ENCODE measurements around the gene UBE4A. TPM values are rescaled to one million over a fixed set of nuclear protein-coding genes. Genes with fewer than 3 reads are reported as not detected.

Gene UBE4A
- total and polyA plus RNA-seq, 2 donors (not counting 3 experiments of a cell fraction or from before 2014, with no cell fraction given), result 13.3 to 40.2 TPM

DNA sequence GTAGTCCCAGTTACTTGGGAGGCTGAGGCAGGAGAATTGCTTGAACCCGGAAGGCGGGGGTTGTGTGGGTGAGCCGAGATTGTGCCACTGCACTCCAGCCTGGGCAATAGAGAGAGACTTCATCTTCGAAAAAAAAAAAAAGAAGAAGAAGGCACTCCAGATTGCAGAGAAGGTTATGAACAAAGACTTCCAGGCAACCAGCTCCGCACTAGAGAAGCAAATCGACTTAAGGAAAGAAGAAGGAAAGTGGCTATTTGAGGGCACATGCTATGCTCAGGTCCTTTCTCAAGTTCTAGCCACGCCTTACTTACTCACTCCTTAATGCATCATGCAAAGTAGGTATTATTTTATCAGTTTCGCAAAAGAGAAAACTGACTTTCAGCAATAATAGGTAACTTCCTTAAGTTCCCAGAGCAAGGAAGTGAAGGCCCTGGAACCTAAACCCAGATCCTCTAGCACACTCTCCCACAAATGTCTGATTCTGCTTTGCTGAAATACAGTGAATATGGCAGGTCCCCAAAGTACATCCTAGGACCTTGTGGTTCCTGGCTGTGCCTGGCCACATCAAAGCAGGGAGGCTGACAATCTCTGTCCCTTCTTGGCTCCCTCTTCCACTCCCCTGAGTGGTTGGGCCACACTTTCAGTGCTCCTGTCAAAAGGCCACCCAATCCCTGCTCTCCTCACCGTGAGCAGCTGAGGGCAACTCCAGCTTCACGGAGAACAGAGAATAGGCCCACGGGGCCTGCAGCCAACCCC lies 40.6 kb upstream of the UBE4A start:
- no peaks in the 10 kb centered on the region for H3K36me3 ChIP-seq (ENCODE audit: control insufficient read depth in 2 of 2, extremely low read depth in 1 of 2, insufficient read depth in 2 of 2, low read length in 2 of 2)
- H3K9me1 ChIP-seq (replicated peaks; ENCODE audit: control insufficient read depth, extremely low read depth, insufficient read depth, low read length), result no peaks in the 10 kb centered on the region
- H3K27me3 ChIP-seq (ENCODE audit: control insufficient read depth in 2 of 2, insufficient read depth in 2 of 2, low read length in 2 of 2), result peaks cover 8 to 14% of the 10 kb centered on the region in 2 experiments
- no peak overlapping the region for H3K9ac ChIP-seq (replicated peaks; ENCODE audit: extremely low read depth, insufficient read depth, low read length)
- H3K4me3 ChIP-seq (replicated peaks in 1 of 3; ENCODE audit: insufficient read depth in 1 of 3, low read depth in 1 of 3, low read length in 3 of 3), result no peak overlapping the region
- H2AFZ ChIP-seq (ENCODE audit: low read depth, low read length), result no peak overlapping the region
- FAIRE-seq (no peak), DNase-seq (ENCODE audit: low read depth, low spot score) (no peak)
- H3K27ac ChIP-seq (ENCODE audit: insufficient read depth, low read depth, low read length), result no peak overlapping the region
- H3K4me1 ChIP-seq (ENCODE audit: control insufficient read depth, extremely low read depth, insufficient read depth, low read length), result no peaks in the 10 kb centered on the region
- no peaks in the 10 kb centered on the region for H3K9me3 ChIP-seq (replicated peaks; ENCODE audit: control insufficient read depth, insufficient read depth, low read length)
- BruUV-seq (replicated peaks), result no TSS peak
- no peak overlapping the region for H3K4me2 ChIP-seq (ENCODE audit: insufficient read depth, low read length)
- no peaks in the 10 kb centered on the region for H3K79me2 ChIP-seq (ENCODE audit: control insufficient read depth, insufficient read depth, low read length)
- CTCF ChIA-PET, result interaction anchor here (1.4 kb wide), 1 partner anchor 23 kb away, joined by 8 read pairs; no protein-coding TSS in a partner anchor
- POLR2A ChIA-PET, result no interaction called here
- dilution Hi-C loops (cut with MboI; ENCODE audit: extremely low pct_ligation_motif_present, low sequenced_read_pairs) (no loop called here), intact Hi-C loops (cut with micrococcal nuclease) (no loop called here)
- TF ChIP-seq POLR2AphosphoS5 (IDR thresholded peaks at IDR 0.05; ENCODE audit: insufficient read depth, low read depth, low read length), result no peak
- TF ChIP-seq, protein P1, sequence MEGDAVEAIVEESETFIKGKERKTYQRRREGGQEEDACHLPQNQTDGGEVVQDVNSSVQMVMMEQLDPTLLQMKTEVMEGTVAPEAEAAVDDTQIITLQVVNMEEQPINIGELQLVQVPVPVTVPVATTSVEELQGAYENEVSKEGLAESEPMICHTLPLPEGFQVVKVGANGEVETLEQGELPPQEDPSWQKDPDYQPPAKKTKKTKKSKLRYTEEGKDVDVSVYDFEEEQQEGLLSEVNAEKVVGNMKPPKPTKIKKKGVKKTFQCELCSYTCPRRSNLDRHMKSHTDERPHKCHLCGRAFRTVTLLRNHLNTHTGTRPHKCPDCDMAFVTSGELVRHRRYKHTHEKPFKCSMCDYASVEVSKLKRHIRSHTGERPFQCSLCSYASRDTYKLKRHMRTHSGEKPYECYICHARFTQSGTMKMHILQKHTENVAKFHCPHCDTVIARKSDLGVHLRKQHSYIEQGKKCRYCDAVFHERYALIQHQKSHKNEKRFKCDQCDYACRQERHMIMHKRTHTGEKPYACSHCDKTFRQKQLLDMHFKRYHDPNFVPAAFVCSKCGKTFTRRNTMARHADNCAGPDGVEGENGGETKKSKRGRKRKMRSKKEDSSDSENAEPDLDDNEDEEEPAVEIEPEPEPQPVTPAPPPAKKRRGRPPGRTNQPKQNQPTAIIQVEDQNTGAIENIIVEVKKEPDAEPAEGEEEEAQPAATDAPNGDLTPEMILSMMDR (IDR thresholded peaks at IDR 0.05; ENCODE audit: extremely low read depth in 1 of 2, insufficient read depth in 1 of 2, low read depth in 1 of 2, low read length in 2 of 2), result no peak
- TF ChIP-seq GATA2 (IDR thresholded peaks at IDR 0.05; ENCODE audit: insufficient read depth, insufficient read length, low read depth, low read length), result no peak
- TF ChIP-seq JUN (IDR thresholded peaks at IDR 0.05; ENCODE audit: borderline replicate concordance, insufficient read depth, insufficient read length, low read depth), result no peak
- TF ChIP-seq EZH2 (IDR thresholded peaks at IDR 0.05; ENCODE audit: borderline replicate concordance, low read depth, low read length, severe bottlenecking), result no peak
- peaks cover 2% of the 10 kb centered on the region for H4K20me1 ChIP-seq (replicated peaks; ENCODE audit: control insufficient read depth, extremely low read depth, insufficient read depth, low read length)

Data from endothelial cell of umbilical vein (primary cell).